ENCODE measurements around the gene HIP1.
"Not testable (repeated sequence)": the region's sequence is repeated elsewhere in the genome, so short reads cannot be mapped to it uniquely, and the experiment has no call there.

HIP1 gene

DNA sequence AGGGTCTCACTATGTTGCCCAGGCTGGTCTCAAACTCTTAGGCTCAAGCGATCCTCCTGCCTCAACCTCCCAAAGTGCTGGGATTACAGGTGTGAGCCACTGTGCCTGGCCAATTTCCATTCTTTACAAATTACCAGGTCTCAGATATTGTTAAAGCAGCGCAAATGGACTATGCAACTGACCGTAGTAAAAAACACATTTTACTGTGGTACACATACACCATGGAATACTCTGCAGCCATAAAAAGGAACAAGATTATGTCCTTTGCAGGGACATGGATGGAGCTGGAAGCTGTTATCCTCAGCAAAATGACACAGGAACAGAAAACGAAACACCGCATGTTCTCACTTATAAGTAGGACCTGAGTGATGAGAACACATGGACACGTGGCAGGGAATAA lies 106.2 kb downstream of the HIP1 start:
- not testable (repeated sequence) for H3K4me3 ChIP-seq (ENCODE audit: insufficient read depth, low read depth, low read length)
- WGBS, 2 experiments, result 85 to 89% methylated on average over 6 of the region's 6 CpGs
- peaks cover 19% of the 10 kb centered on the region for H3K36me3 ChIP-seq (ENCODE audit: control insufficient read depth, insufficient read depth, low read length)

GRCh38 chr7:75631711-75632110 lies 107.0 kb downstream of the HIP1 start:
- no peaks in the 10 kb centered on the region for H3K4me1 ChIP-seq (ENCODE audit: control insufficient read depth, insufficient read depth, low read length)
- H3K36me3 ChIP-seq (ENCODE audit: control insufficient read depth, insufficient read depth, low read length), result peaks cover 19% of the 10 kb centered on the region
- no peak overlapping the region for H3K4me3 ChIP-seq (ENCODE audit: insufficient read depth, low read depth, low read length)
- no peak overlapping the region for H3K27ac ChIP-seq (ENCODE audit: insufficient read depth, low read depth, low read length, poor library complexity, severe bottlenecking)
- WGBS, 2 experiments, result 89% methylated on average over 9 of the region's 9 CpGs
- no peaks in the 10 kb centered on the region for H3K27me3 ChIP-seq (ENCODE audit: control insufficient read depth, insufficient read depth, low read length, poor library complexity, severe bottlenecking)
- H3K9me3 ChIP-seq (ENCODE audit: control insufficient read depth, low read length), result no peaks in the 10 kb centered on the region

More for the DNA sequence above, 106.2 kb downstream of the HIP1 start:
- H3K9me3 ChIP-seq (ENCODE audit: control insufficient read depth, low read length); H3K4me1 ChIP-seq (ENCODE audit: control insufficient read depth, insufficient read depth, low read length); H3K27me3 ChIP-seq (ENCODE audit: control insufficient read depth, insufficient read depth, low read length, poor library complexity, severe bottlenecking); H3K27ac ChIP-seq (ENCODE audit: insufficient read depth, low read depth, low read length, poor library complexity, severe bottlenecking): not testable (repeated sequence)

DNA sequence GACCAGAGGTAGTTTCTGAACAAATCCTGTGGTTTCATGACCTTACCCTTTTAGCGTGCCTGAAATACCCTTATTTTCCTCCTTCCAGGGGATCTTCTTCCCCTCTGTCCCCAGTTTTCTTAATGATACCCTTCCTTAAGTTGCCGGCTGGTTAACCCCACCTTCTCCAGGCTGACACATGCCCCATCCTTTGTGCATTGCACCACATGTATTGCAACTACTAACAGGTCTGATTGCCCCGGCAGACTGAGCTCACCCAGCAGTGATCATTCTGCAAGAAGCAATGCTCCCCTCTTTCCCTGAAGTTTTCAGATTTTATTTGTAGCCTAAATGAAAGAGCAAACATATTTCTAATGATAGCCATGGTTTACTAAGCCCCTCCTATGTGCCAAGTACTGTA lies 108.2 kb downstream of the HIP1 start:
- 96 to 97% methylated on average over 3 of the region's 3 CpGs for WGBS, 2 experiments
- H3K4me3 ChIP-seq (ENCODE audit: insufficient read depth, low read depth, low read length), result no peak overlapping the region
- H3K9me3 ChIP-seq (ENCODE audit: control insufficient read depth, low read length), result no peaks in the 10 kb centered on the region
- H3K4me1 ChIP-seq (ENCODE audit: control insufficient read depth, insufficient read depth, low read length), result no peaks in the 10 kb centered on the region
- H3K27me3 ChIP-seq (ENCODE audit: control insufficient read depth, insufficient read depth, low read length, poor library complexity, severe bottlenecking), result no peaks in the 10 kb centered on the region
- peaks cover 17% of the 10 kb centered on the region for H3K36me3 ChIP-seq (ENCODE audit: control insufficient read depth, insufficient read depth, low read length)
- no peak overlapping the region for H3K27ac ChIP-seq (ENCODE audit: insufficient read depth, low read depth, low read length, poor library complexity, severe bottlenecking)

DNA sequence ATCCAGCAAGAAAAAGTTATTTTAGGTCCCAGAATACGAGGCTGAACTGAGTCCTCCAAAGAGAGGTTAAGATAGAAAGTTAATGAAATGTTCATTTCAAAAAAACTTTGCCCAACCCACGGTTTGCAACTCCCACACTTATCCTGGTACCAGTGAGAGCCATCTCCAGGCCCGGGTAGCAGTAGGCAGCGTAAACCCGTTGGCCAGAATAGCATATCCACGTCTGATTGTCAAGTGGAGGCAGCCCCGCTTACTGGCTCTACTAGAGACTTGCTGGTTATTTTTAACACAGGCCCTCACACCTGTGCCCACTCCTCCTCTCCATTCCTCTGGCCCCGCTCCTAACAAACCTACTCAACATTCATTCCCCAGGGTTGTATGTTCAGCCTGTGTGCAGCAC lies 109.7 kb downstream of the HIP1 start:
- Histone ChIP-seq H3K27me3 (ENCODE audit: control insufficient read depth, insufficient read depth, low read length, poor library complexity, severe bottlenecking) (no peaks in the 10 kb centered on the region), H3K4me1 (ENCODE audit: control insufficient read depth, insufficient read depth, low read length) (no peaks in the 10 kb centered on the region), H3K36me3 (ENCODE audit: control insufficient read depth, insufficient read depth, low read length) (peaks cover 17% of the 10 kb centered on the region), H3K9me3 (ENCODE audit: control insufficient read depth, low read length) (no peaks in the 10 kb centered on the region), H3K4me3 (ENCODE audit: insufficient read depth, low read depth, low read length) (no peak overlapping the region), H3K27ac (ENCODE audit: insufficient read depth, low read depth, low read length, poor library complexity, severe bottlenecking) (no peak overlapping the region)
- 95 to 96% methylated on average over 8 of the region's 8 CpGs for WGBS, 2 experiments

GRCh38 chr7:75628055-75628454 lies 110.7 kb downstream of the HIP1 start:
- H3K9me3 ChIP-seq (ENCODE audit: control insufficient read depth, low read length), result no peaks in the 10 kb centered on the region
- H3K27ac ChIP-seq (ENCODE audit: insufficient read depth, low read depth, low read length, poor library complexity, severe bottlenecking), result no peak overlapping the region
- H3K27me3 ChIP-seq (ENCODE audit: control insufficient read depth, insufficient read depth, low read length, poor library complexity, severe bottlenecking), result no peaks in the 10 kb centered on the region
- H3K4me3 ChIP-seq (ENCODE audit: insufficient read depth, low read depth, low read length), result no peak overlapping the region
- no peaks in the 10 kb centered on the region for H3K4me1 ChIP-seq (ENCODE audit: control insufficient read depth, insufficient read depth, low read length)
- peaks cover 17% of the 10 kb centered on the region for H3K36me3 ChIP-seq (ENCODE audit: control insufficient read depth, insufficient read depth, low read length)

DNA sequence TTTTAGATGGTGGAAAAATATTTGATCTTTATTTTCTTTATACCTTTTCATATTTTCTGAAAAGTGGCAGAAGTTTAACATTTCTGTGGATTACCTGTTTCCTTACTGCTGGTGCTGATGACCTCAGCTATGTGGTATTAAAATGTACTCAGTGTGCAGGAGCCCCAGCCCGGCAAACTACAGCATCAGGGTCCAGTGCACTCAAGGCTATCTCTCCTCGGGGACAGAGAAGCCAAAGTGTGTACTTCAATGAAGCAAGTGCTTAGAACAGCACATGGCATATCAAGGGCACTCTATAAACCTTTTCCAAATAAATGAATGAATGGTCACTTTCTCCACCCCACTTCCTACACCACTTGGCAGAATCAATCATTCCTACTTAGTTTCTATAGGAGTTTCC lies 111.8 kb downstream of the HIP1 start:
- H3K27ac ChIP-seq (ENCODE audit: insufficient read depth, low read depth, low read length, poor library complexity, severe bottlenecking), result no peak overlapping the region
- no peak overlapping the region for H3K4me3 ChIP-seq (ENCODE audit: insufficient read depth, low read depth, low read length)
- H3K27me3 ChIP-seq (ENCODE audit: control insufficient read depth, insufficient read depth, low read length, poor library complexity, severe bottlenecking), result no peaks in the 10 kb centered on the region
- H3K9me3 ChIP-seq (ENCODE audit: control insufficient read depth, low read length), result no peaks in the 10 kb centered on the region
- H3K4me1 ChIP-seq (ENCODE audit: control insufficient read depth, insufficient read depth, low read length), result no peaks in the 10 kb centered on the region
- H3K36me3 ChIP-seq (ENCODE audit: control insufficient read depth, insufficient read depth, low read length), result peaks cover 17% of the 10 kb centered on the region
- WGBS, 2 experiments, result 95 to 97% methylated on average over 2 of the region's 2 CpGs

DNA sequence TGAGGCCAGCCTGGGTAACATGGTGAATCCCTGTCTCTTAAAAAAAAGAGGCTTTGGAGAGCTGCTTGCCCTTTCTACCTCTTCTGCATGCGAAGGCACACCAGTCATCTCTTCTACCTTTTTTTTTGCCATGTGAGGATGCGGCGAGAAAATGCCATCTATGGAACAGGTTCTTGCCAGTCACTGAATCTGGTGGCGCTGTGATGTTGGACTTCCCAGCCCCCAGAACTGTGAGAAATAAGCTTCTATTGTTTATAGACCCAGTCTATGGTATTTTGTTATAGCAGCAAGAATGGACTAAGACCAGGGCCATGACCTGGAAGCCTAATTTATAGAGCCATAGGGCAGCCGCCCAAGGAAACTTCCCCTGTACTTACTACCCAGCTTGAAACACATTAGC lies 112.9 kb downstream of the HIP1 start:
- Histone ChIP-seq H3K4me1 (ENCODE audit: control insufficient read depth, insufficient read depth, low read length) (no peaks in the 10 kb centered on the region), H3K9me3 (ENCODE audit: control insufficient read depth, low read length) (no peaks in the 10 kb centered on the region), H3K27ac (ENCODE audit: insufficient read depth, low read depth, low read length, poor library complexity, severe bottlenecking) (no peak overlapping the region), H3K4me3 (ENCODE audit: insufficient read depth, low read depth, low read length) (no peak overlapping the region), H3K36me3 (ENCODE audit: control insufficient read depth, insufficient read depth, low read length) (peaks cover 17% of the 10 kb centered on the region), H3K27me3 (ENCODE audit: control insufficient read depth, insufficient read depth, low read length, poor library complexity, severe bottlenecking) (no peaks in the 10 kb centered on the region)
- WGBS, 2 experiments, result 87 to 89% methylated on average over 4 to 5 of the region's 5 CpGs

- no peaks in the 10 kb centered on the region for H3K9me3 ChIP-seq (ENCODE audit: control insufficient read depth, low read length)
- 90 to 91% methylated on average over 13 of the region's 13 CpGs for WGBS, 2 experiments
- H3K4me1 ChIP-seq (ENCODE audit: control insufficient read depth, insufficient read depth, low read length), result no peaks in the 10 kb centered on the region
- no peaks in the 10 kb centered on the region for H3K27me3 ChIP-seq (ENCODE audit: control insufficient read depth, insufficient read depth, low read length, poor library complexity, severe bottlenecking)
- H3K27ac ChIP-seq (ENCODE audit: insufficient read depth, low read depth, low read length, poor library complexity, severe bottlenecking), result no peak overlapping the region
- H3K36me3 ChIP-seq (ENCODE audit: control insufficient read depth, insufficient read depth, low read length), result peaks cover 14% of the 10 kb centered on the region
- no peak overlapping the region for H3K4me3 ChIP-seq (ENCODE audit: insufficient read depth, low read depth, low read length)
Observed at GRCh38 chr7:75624134-75624832, 114.5 kb downstream of the HIP1 start.

- 85 to 88% methylated on average over 16 of the region's 16 CpGs for WGBS, 2 experiments
- H3K4me1 ChIP-seq (ENCODE audit: control insufficient read depth, insufficient read depth, low read length), result no peaks in the 10 kb centered on the region
- no peaks in the 10 kb centered on the region for H3K27me3 ChIP-seq (ENCODE audit: control insufficient read depth, insufficient read depth, low read length, poor library complexity, severe bottlenecking)
- H3K9me3 ChIP-seq (ENCODE audit: control insufficient read depth, low read length), result no peaks in the 10 kb centered on the region
- H3K4me3 ChIP-seq (ENCODE audit: insufficient read depth, low read depth, low read length), result no peak overlapping the region
- peaks cover 9% of the 10 kb centered on the region for H3K36me3 ChIP-seq (ENCODE audit: control insufficient read depth, insufficient read depth, low read length)
- H3K27ac ChIP-seq (ENCODE audit: insufficient read depth, low read depth, low read length, poor library complexity, severe bottlenecking), result peak overlapping the region; percentile 38
Observed at GRCh38 chr7:75623390-75624133, 115.2 kb downstream of the HIP1 start.

DNA sequence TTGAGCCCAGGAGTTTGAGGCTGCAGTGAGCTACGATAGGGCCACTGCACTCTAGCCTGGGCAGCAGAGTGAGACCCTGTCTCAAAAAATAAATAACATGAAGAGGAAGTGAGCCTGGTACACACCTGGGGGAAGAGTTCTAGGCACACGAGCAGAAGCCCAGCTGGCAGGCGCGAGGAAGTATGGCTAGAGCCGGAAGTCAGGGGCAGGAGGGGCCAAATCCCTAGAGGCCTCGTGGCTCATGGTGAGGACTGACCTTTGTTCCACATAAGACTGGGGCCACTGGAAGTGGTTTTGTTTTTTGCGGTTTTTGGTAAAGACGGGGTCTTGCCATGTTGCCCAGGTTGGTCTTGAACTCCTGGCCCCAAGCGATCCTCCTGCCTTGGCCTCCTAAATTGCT lies 117.6 kb downstream of the HIP1 start:
- H3K27me3 ChIP-seq (ENCODE audit: control insufficient read depth, insufficient read depth, low read length, poor library complexity, severe bottlenecking), result no peaks in the 10 kb centered on the region
- no peak overlapping the region for H3K27ac ChIP-seq (ENCODE audit: insufficient read depth, low read depth, low read length, poor library complexity, severe bottlenecking)
- no peaks in the 10 kb centered on the region for H3K9me3 ChIP-seq (ENCODE audit: control insufficient read depth, low read length)
- H3K4me1 ChIP-seq (ENCODE audit: control insufficient read depth, insufficient read depth, low read length), result no peaks in the 10 kb centered on the region
- WGBS, 2 experiments, result 95 to 96% methylated on average over 9 of the region's 9 CpGs
- H3K4me3 ChIP-seq (ENCODE audit: insufficient read depth, low read depth, low read length), result no peak overlapping the region
- H3K36me3 ChIP-seq (ENCODE audit: control insufficient read depth, insufficient read depth, low read length), result no peaks in the 10 kb centered on the region

Data from ectodermal cell (in vitro differentiated cells).